H1 (cell line): ENCODE results near the gene RFX2. TPM values are rescaled to one million over a fixed set of nuclear protein-coding genes. Genes with fewer than 3 reads are reported as not detected.
A peak's percentile ranks its signal among the peaks of the same experiment; 100 is the strongest.

Experiments used
- CTCF ChIA-PET: fragments of 300-600 bp; sonication (Branson Sonifier 250); formaldehyde crosslinking; loops from one replicate; lab custom pipeline; 2021; ENCODE audit not compliant: partially characterized antibody; lab: Charles Lee
- POLR2A ChIA-PET: fragments of 300-600 bp; sonication (Branson Sonifier 250); formaldehyde crosslinking; loops from one replicate; lab custom pipeline; 2021; ENCODE audit warnings: inconsistent platforms; ENCODE audit not compliant: partially characterized antibody; lab: Charles Lee
- DNase-seq, 2 experiments: peaks; one replicate each; pipeline versions ENCODE4 v3.0.0 to v3.0.0-alpha.2; 2010 to 2022; ENCODE audit warnings: low spot score in 2 of 2, low read depth in 1 of 2, mixed read lengths in 1 of 2
- FAIRE-seq: peaks from 2 replicates; lab custom pipeline; 2011; peaks lifted over from hg19 to GRCh38; lab: Jason Lieb, UNC
- H2AFZ ChIP-seq: 2 replicates; pipeline ENCODE4 v1.8.1; 2012; ENCODE audit warnings: low read length, inconsistent platforms
- H2AK5ac ChIP-seq: 2 replicates; pipeline ENCODE4 v1.6.1; 2013; ENCODE audit warnings: low read depth, low read length
- H2BK120ac ChIP-seq: replicated peaks from 2 replicates; pipeline ENCODE3; 2013; ENCODE audit warnings: low read depth, low read length, inconsistent platforms
- H2BK12ac ChIP-seq: 2 replicates; pipeline ENCODE4 v1.6.1; 2013; ENCODE audit warnings: low read depth, low read length
- H2BK15ac ChIP-seq: 2 replicates; pipeline ENCODE4 v1.6.1; 2013; ENCODE audit warnings: low read length
- H2BK20ac ChIP-seq: 2 replicates; pipeline ENCODE4 v1.6.1; 2013; ENCODE audit warnings: low read length
- H2BK5ac ChIP-seq: 2 replicates; pipeline ENCODE4 v1.6.1; 2013; ENCODE audit warnings: low read depth, low read length
- H3K14ac ChIP-seq: 2 replicates; pipeline ENCODE4 v1.6.1; 2013; ENCODE audit warnings: inconsistent platforms; ENCODE audit not compliant: insufficient read length
- H3K18ac ChIP-seq: 2 replicates; pipeline ENCODE4 v1.6.1; 2013; ENCODE audit warnings: low read length; ENCODE audit errors: extremely low read depth
- H3K23ac ChIP-seq: 2 replicates; pipeline ENCODE4 v1.6.1; 2013; ENCODE audit warnings: inconsistent platforms; ENCODE audit not compliant: insufficient read length
- H3K23me2 ChIP-seq: 2 replicates; pipeline ENCODE4 v1.6.1; 2013; ENCODE audit warnings: low read depth, low read length
- H3K27ac ChIP-seq: 2 replicates; pipeline ENCODE4 v1.6.1; 2011; ENCODE audit warnings: low read depth, low read length, inconsistent platforms
- H3K27me3 ChIP-seq, 4 experiments: replicated peaks in 1 of 4; 1 replicate in 1 of 4; 2 replicates in 3 of 4; pipeline versions ENCODE4 v1.6.1 to v1.8.1; 2011 to 2013; ENCODE audit warnings: low read length in 3 of 4, mild to moderate bottlenecking in 3 of 4, inconsistent platforms in 2 of 4, mixed read lengths in 2 of 4, moderate library complexity in 1 of 4; ENCODE audit not compliant: control insufficient read depth in 3 of 4, insufficient read depth in 3 of 4; ENCODE audit errors: extremely low read depth in 1 of 4
- H3K36me3 ChIP-seq, 4 experiments: 2 replicates each; pipeline versions ENCODE4 v1.6.1 to v1.8.1; 2011 to 2013; ENCODE audit warnings: mild to moderate bottlenecking in 4 of 4, low read length in 3 of 4, moderate library complexity in 2 of 4, control low read depth in 1 of 4, inconsistent platforms in 1 of 4; ENCODE audit not compliant: insufficient read depth in 4 of 4, control insufficient read depth in 2 of 4
- H3K4ac ChIP-seq: replicated peaks from 2 replicates; pipeline ENCODE3; 2013; ENCODE audit warnings: low read length, low read depth, mixed read lengths, inconsistent platforms; ENCODE audit not compliant: insufficient read length
- H3K4me1 ChIP-seq, 4 experiments: replicated peaks in 1 of 4; 1 replicate in 1 of 4; 2 replicates in 3 of 4; pipeline versions ENCODE4 v1.6.1 to v1.8.1; 2011 to 2013; ENCODE audit warnings: low read length in 3 of 4, inconsistent platforms in 2 of 4, mixed read lengths in 1 of 4; ENCODE audit not compliant: insufficient read depth in 4 of 4, control insufficient read depth in 3 of 4
- H3K4me2 ChIP-seq, 2 experiments: 2 replicates each; pipeline versions ENCODE4 v1.6.1 to v1.8.1; 2011 to 2013; ENCODE audit warnings: low read depth in 2 of 2, low read length in 2 of 2, control low read depth in 1 of 2, inconsistent platforms in 1 of 2, mild to moderate bottlenecking in 1 of 2; ENCODE audit not compliant: insufficient read depth in 1 of 2
- H3K4me3 ChIP-seq, 4 experiments: fragments of 200-600, 300-600 bp in 1 of 4; sonication (generic), shearing (Covaris generic), sonication (Bioruptor Twin) in 1 of 4; 2 replicates each; pipeline versions ENCODE4 v1.5.1 to v1.8.1; 2011 to 2016; ENCODE audit warnings: low read length in 4 of 4, low read depth in 3 of 4, control low read depth in 2 of 4, inconsistent platforms in 2 of 4, mild to moderate bottlenecking in 2 of 4, mixed read lengths in 1 of 4, moderate library complexity in 1 of 4; ENCODE audit not compliant: insufficient read depth in 2 of 4; ENCODE audit errors: extremely low read depth in 1 of 4
- H3K56ac ChIP-seq: replicated peaks from 2 replicates; pipeline ENCODE3; 2013; ENCODE audit warnings: low read depth, mild to moderate bottlenecking, mixed read lengths, low read length, inconsistent platforms; ENCODE audit not compliant: insufficient read length
- H3K79me1 ChIP-seq: 2 replicates; pipeline ENCODE4 v1.6.1; 2013; ENCODE audit warnings: low read depth, low read length, control low read depth
- H3K79me2 ChIP-seq, 2 experiments: 2 replicates each; pipeline versions ENCODE4 v1.6.1 to v1.8.1; 2012 to 2013; ENCODE audit warnings: low read length in 2 of 2, mild to moderate bottlenecking in 2 of 2, inconsistent platforms in 1 of 2; ENCODE audit not compliant: insufficient read depth in 2 of 2, control insufficient read depth in 1 of 2
- H3K9ac ChIP-seq, 4 experiments: replicated peaks in 1 of 4; 1 replicate in 1 of 4; 2 replicates in 3 of 4; pipeline versions ENCODE4 v1.6.1 to v1.8.1; 2011 to 2013; ENCODE audit warnings: low read depth in 3 of 4, low read length in 3 of 4, control low read depth in 2 of 4, mild to moderate bottlenecking in 2 of 4, moderate library complexity in 2 of 4, inconsistent platforms in 1 of 4; ENCODE audit errors: extremely low read depth in 1 of 4
- H3K9me3 ChIP-seq, 2 experiments: 2 replicates each; pipeline versions ENCODE4 v1.6.1 to v1.8.1; 2012 to 2013; ENCODE audit warnings: mild to moderate bottlenecking in 2 of 2, moderate library complexity in 2 of 2, control low read depth in 1 of 2, inconsistent platforms in 1 of 2, low read depth in 1 of 2, low read length in 1 of 2, mixed read lengths in 1 of 2; ENCODE audit not compliant: insufficient read depth in 2 of 2
- H4K20me1 ChIP-seq, 2 experiments: replicated peaks in 1 of 2; 2 replicates each; pipeline versions ENCODE3 to v1.8.1; 2011 to 2013; ENCODE audit warnings: inconsistent platforms in 2 of 2, low read length in 2 of 2, mild to moderate bottlenecking in 1 of 2; ENCODE audit not compliant: insufficient read depth in 2 of 2, control insufficient read depth in 1 of 2
- H4K5ac ChIP-seq: 2 replicates; pipeline ENCODE4 v1.6.1; 2013; ENCODE audit warnings: low read length, low read depth, mixed read lengths, inconsistent platforms; ENCODE audit not compliant: insufficient read length
- H4K8ac ChIP-seq: 2 replicates; pipeline ENCODE4 v1.8.0; 2013; ENCODE audit warnings: mild to moderate bottlenecking, moderate library complexity, low read length, inconsistent platforms; ENCODE audit not compliant: insufficient read depth; ENCODE audit errors: extremely low read depth
- H4K91ac ChIP-seq: replicated peaks from 2 replicates; pipeline ENCODE3; 2013; ENCODE audit warnings: low read length, mixed read lengths, inconsistent platforms; ENCODE audit not compliant: insufficient read length
- BCL11A ChIP-seq, 2 experiments: IDR thresholded peaks; one replicate each; pipeline ENCODE4 v1.6.1; 2011; ENCODE audit warnings: low read depth in 2 of 2, low read length in 2 of 2, mild to moderate bottlenecking in 2 of 2
- CHD1 ChIP-seq: IDR thresholded peaks from 2 replicates; pipeline ENCODE4 v1.6.1; 2012; ENCODE audit warnings: low read depth, low read length, improper control_type of control experiment
- CREB1 ChIP-seq: IDR thresholded peaks from 2 replicates; pipeline ENCODE4 v1.6.1; 2012; ENCODE audit warnings: inconsistent platforms
- EGR1 ChIP-seq: IDR thresholded peaks from 2 replicates; pipeline ENCODE4 v1.6.1; 2011; ENCODE audit warnings: low read depth, low read length, borderline replicate concordance
- JUND ChIP-seq: IDR thresholded peaks from 2 replicates; pipeline ENCODE4 v1.6.1; 2011; ENCODE audit warnings: mild to moderate bottlenecking, improper control_type of control experiment, low read length
- KDM1A ChIP-seq: fragments of 200-600, 300-600 bp; sonication (generic); IDR thresholded peaks from 2 replicates; pipeline ENCODE4 v1.7.1; 2016; ENCODE audit warnings: mild to moderate bottlenecking, low read length, borderline replicate concordance
- POLR2AphosphoS5 ChIP-seq: IDR thresholded peaks from 2 replicates; pipeline ENCODE4 v1.6.1; 2011; ENCODE audit warnings: low read depth, low read length
- RAD21 ChIP-seq, 2 experiments: IDR thresholded peaks in 1 of 2; conservative IDR thresholded peaks in 1 of 2; 2 replicates each; pipeline ENCODE4 v1.6.1; 2011; ENCODE audit warnings: low read depth in 2 of 2, low read length in 2 of 2, improper control_type of control experiment in 1 of 2, inconsistent platforms in 1 of 2, mild to moderate bottlenecking in 1 of 2, moderate library complexity in 1 of 2
- RFX5 ChIP-seq: IDR thresholded peaks from 2 replicates; pipeline ENCODE4 v1.6.1; 2011; ENCODE audit warnings: low read depth, low read length, improper control_type of control experiment, borderline replicate concordance
- TAF1 ChIP-seq: IDR thresholded peaks from 2 replicates; pipeline ENCODE4 v1.6.1; 2011; ENCODE audit warnings: mild to moderate bottlenecking, low read depth, low read length
- TCF12 ChIP-seq: IDR thresholded peaks from 2 replicates; pipeline ENCODE4 v1.6.1; 2011; ENCODE audit warnings: low read depth, mild to moderate bottlenecking, low read length
- WGBS, 2 experiments: shearing (Covaris generic) in 1 of 2; methylation state at CpG; one replicate each; pipeline versions ENCODE4 v1.1.6 to v1.1.7; 2013 to 2015; ENCODE audit warnings: low lambda C conversion rate in 2 of 2, mixed read lengths in 2 of 2, inconsistent platforms in 1 of 2, low coverage in 1 of 2, missing lambda C conversion rate in 1 of 2; ENCODE audit not compliant: insufficient replicate concordance in 2 of 2, insufficient coverage in 1 of 2, insufficient read length in 1 of 2; ENCODE audit errors: extremely low coverage in 1 of 2, missing lambda C conversion rate in 1 of 2; 5-methylcytosine and 5-hydroxymethylcytosine counted together
- polyA plus RNA-seq, 7 experiments: library from polyadenylated mRNA; depleted of rRNA in 3 of 7; stranded (reverse) in 5 of 7; unstranded in 2 of 7; fragments of >200 nt in 5 of 7; fragments of 200-250 nt in 2 of 7; gene quantifications; 1 replicate in 5 of 7; 2 replicates in 1 of 7; 4 replicates in 1 of 7; pipeline versions ENCODE4 v1.2.1 to v1.2.3, GENCODE V29; 2011 to 2013; ENCODE audit warnings: missing spikeins in 2 of 7, mixed read lengths in 2 of 7
- total RNA-seq: library from RNA; stranded (reverse); fragmentation: NEBNext Ultra II Directional; extraction: Animal tissue kit (Norgen Biotek cat#: 25700); gene quantifications from 2 replicates; pipeline ENCODE4 v1.2.1, GENCODE V29; 2021
- TF ChIP-seq, protein P1 (sequence below): IDR thresholded peaks from 2 replicates; pipeline ENCODE4 v1.6.1; 2011; ENCODE audit warnings: low read depth, mild to moderate bottlenecking, low read length; ENCODE audit not compliant: insufficient read depth

The RFX2 gene
- total and polyA plus RNA-seq, 2 of the 8 experiments (the other 6 are each of a cell fraction or from before 2014, with no cell fraction given): 4.8 to 5.3 TPM

DNA sequence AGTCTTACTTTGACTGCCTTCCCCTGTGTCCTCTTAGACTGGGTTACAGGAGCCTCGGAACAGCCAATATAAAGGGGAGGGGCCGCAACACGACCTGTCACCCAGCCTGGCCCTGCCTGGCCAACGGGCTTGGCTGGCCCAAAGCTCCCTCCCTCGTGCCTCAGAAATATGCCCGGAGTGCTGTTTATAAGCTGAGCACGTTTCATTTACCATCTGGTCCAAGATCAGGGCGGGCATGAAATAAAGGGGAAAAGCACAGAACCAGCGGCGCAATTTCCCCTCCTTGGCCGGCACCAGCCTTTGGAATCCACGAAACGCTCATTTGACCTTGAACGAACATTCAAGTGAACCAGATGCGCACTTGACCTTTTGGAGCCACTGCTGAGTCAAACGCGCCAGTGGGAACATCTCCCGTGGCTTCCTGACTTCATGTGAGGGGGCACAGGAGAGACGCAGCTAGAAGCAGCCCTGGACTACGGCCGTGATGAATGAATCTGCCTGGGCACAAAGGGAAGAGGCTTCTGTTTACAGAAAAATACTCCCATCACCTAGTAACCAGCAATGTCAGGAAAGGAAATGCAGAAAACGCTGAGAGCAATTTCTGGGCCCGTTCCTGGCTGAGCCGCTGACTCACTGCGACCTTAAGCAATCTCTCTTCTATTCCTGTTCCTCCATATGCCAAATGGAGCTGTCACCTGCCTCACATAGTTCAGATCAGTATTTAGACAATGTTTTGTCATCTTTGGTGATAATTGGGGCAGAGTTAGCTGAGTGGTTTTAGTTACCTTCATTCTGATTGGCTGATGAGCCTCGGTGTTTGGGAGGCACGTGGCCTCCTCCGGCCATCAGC, 53.3 kb downstream of the RFX2 start:
- DNase-seq: no peak
- Histone ChIP-seq H4K20me1 (peaks cover 0 to 2% of the 10 kb centered on the region in 2 experiments), H3K4ac (no peak overlapping the region), H3K79me1 (no peaks in the 10 kb centered on the region), H3K79me2 (no peaks in the 10 kb centered on the region), H3K9me3 (no peaks in the 10 kb centered on the region), H2BK120ac (no peak overlapping the region), H3K27ac (no peak overlapping the region), H2BK15ac (no peak overlapping the region), H4K91ac (no peak overlapping the region), H3K14ac (no peak overlapping the region), H3K18ac (no peak overlapping the region), H3K23me2 (0 out of 2 replicates have a peak, but pooled peaks cover 2% of the 10 kb centered on the region), H2BK5ac (no peak overlapping the region), H3K23ac (no peak overlapping the region), H2AFZ (no peak overlapping the region), H2BK20ac (no peak overlapping the region), H3K4me3 (no peak overlapping the region), H3K36me3 (no peaks in the 10 kb centered on the region), H3K9ac (no peak overlapping the region), H4K5ac (no peak overlapping the region), H2AK5ac (no peak overlapping the region; the same call in 1 of the 2 replicates), H4K8ac (no peak overlapping the region), H2BK12ac (peak overlapping the region; percentile 90; the same call in 1 of the 2 replicates), H3K4me2 (no peak overlapping the region), H3K27me3 (0 out of 7 replicates have a peak, but pooled peaks cover 0 to 2% (median 0%) of the 10 kb centered on the region in 4 experiments), H3K56ac (no peak overlapping the region), H3K4me1 (peaks cover 0 to 3% (median 0%) of the 10 kb centered on the region in 4 experiments; a peak in 1 of 7 replicates)
- no peak for FAIRE-seq
- CTCF ChIA-PET: interaction anchor here (0.8 to 1.8 kb wide), 4 partner anchors 9 to 64 kb away, joined by 3 to 6 read pairs (median 4); no protein-coding TSS in a partner anchor
- POLR2A ChIA-PET: interaction anchor here (0.6 kb wide), 1 partner anchor 351 kb away, joined by 3 read pairs; no protein-coding TSS in a partner anchor
- 89% methylated on average over 28 of the region's 28 CpGs; no CpG with 5 or more reads in 1 of the 2 experiments for WGBS, 2 experiments
- no peak for TF ChIP-seq RFX5
- TF ChIP-seq POLR2AphosphoS5: no peak
- no peak for TF ChIP-seq KDM1A
- no peak for TF ChIP-seq BCL11A (IDR thresholded peaks at IDR 0.05; ENCODE audit: low read depth in 2 of 2, low read length in 2 of 2)
- TF ChIP-seq, protein P1, sequence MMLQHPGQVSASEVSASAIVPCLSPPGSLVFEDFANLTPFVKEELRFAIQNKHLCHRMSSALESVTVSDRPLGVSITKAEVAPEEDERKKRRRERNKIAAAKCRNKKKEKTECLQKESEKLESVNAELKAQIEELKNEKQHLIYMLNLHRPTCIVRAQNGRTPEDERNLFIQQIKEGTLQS: no peak
- no peak for TF ChIP-seq TAF1
- TF ChIP-seq CREB1: no peak
- TF ChIP-seq CHD1: no peak
- TF ChIP-seq TCF12: no peak
- TF ChIP-seq JUND: no peak
- TF ChIP-seq RAD21 (IDR thresholded peaks at IDR 0.05 in 1 of 2, conservative IDR thresholded peaks at IDR 0.05 in 1 of 2; ENCODE audit: low read depth in 2 of 2, low read length in 2 of 2): no peak
- no peak for TF ChIP-seq EGR1
